ENCODE data around the gene SPN. TPM values are rescaled to one million over a fixed set of nuclear protein-coding genes. Genes with fewer than 3 reads are reported as not detected.

Gene SPN
- total and polyA plus RNA-seq, 2 donors (not counting 3 experiments of a cell fraction or from before 2014, with no cell fraction given), result not detected

- FAIRE-seq (no peak), DNase-seq (ENCODE audit: low read depth, low spot score) (no peak)
- dilution Hi-C loops (cut with MboI; ENCODE audit: extremely low pct_ligation_motif_present, low sequenced_read_pairs), result no loop called here
- H3K4me3 ChIP-seq (replicated peaks in 1 of 3; ENCODE audit: insufficient read depth in 1 of 3, low read depth in 1 of 3, low read length in 3 of 3), result no peak within 1 kb of the TSS
- no peaks in the 10 kb centered on the region for H3K36me3 ChIP-seq (ENCODE audit: control insufficient read depth in 2 of 2, extremely low read depth in 1 of 2, insufficient read depth in 2 of 2, low read length in 2 of 2)
- no peaks in the 10 kb centered on the region for H3K79me2 ChIP-seq (ENCODE audit: control insufficient read depth, insufficient read depth, low read length)
- H3K9me3 ChIP-seq (replicated peaks; ENCODE audit: control insufficient read depth, insufficient read depth, low read length), result no peaks in the 10 kb centered on the region
- no peak within 1 kb of the TSS for H3K27ac ChIP-seq (ENCODE audit: insufficient read depth, low read depth, low read length)
- intact Hi-C loops (cut with micrococcal nuclease), result no loop called here
- no peak within 1 kb of the TSS for H3K4me2 ChIP-seq (ENCODE audit: insufficient read depth, low read length)
- H3K9ac ChIP-seq (replicated peaks; ENCODE audit: extremely low read depth, insufficient read depth, low read length), result no peak within 1 kb of the TSS
- POLR2A ChIA-PET, result no interaction called here
- no TSS peak for BruUV-seq (replicated peaks)
- H3K27me3 ChIP-seq (ENCODE audit: control insufficient read depth in 2 of 2, insufficient read depth in 2 of 2, low read length in 2 of 2), result peaks cover 0 to 2% of the 10 kb centered on the region in 2 experiments
- CTCF ChIA-PET, result interaction anchor here (1.3 kb wide), 1 partner anchor 376 kb away, joined by 3 read pairs; no protein-coding TSS in a partner anchor
- peak within 1 kb of the TSS; percentile 42 for H2AFZ ChIP-seq (ENCODE audit: low read depth, low read length)
- H3K4me1 ChIP-seq (ENCODE audit: control insufficient read depth, extremely low read depth, insufficient read depth, low read length), result no peaks in the 10 kb centered on the region
- no peaks in the 10 kb centered on the region for H4K20me1 ChIP-seq (replicated peaks; ENCODE audit: control insufficient read depth, extremely low read depth, insufficient read depth, low read length)
- TF ChIP-seq MYC (IDR thresholded peaks at IDR 0.05; ENCODE audit: low read depth, low read length) (no peak), EZH2 (IDR thresholded peaks at IDR 0.05; ENCODE audit: borderline replicate concordance, low read depth, low read length, severe bottlenecking) (no peak), GATA2 (IDR thresholded peaks at IDR 0.05; ENCODE audit: insufficient read depth, insufficient read length, low read depth, low read length) (no peak), MAX (IDR thresholded peaks at IDR 0.05; ENCODE audit: insufficient read depth, insufficient read length) (no peak), CTCF (IDR thresholded peaks at IDR 0.05; ENCODE audit: extremely low read depth in 1 of 2, insufficient read depth in 1 of 2, low read depth in 1 of 2, low read length in 2 of 2) (no peak)
- H3K9me1 ChIP-seq (replicated peaks; ENCODE audit: control insufficient read depth, extremely low read depth, insufficient read depth, low read length), result no peaks in the 10 kb centered on the region
Measured at GRCh38 chr16:29678691-29679267, 15.7 kb downstream of the SPN start, which contains the start of gene QPRT. TSS of gene QPRT (plus strand) at chr16:29679180. CDS start at chr16:29679198, 18 bp downstream.
